DMS114 treated with DMSO at 0.1 percent for 48 hours (cell line): ENCODE results near the gene MRPL37.

ENCODE experiments used
- DNase-seq: peaks from one replicate; lab custom pipeline; 2025; ENCODE audit not compliant: unreplicated experiment; lab: John Stamatoyannopoulos, UW

MRPL37 gene

GRCh38 chr1:54238353-54239034 lies 38.5 kb downstream of the MRPL37 start:
- DNase-seq = no peak

DNA sequence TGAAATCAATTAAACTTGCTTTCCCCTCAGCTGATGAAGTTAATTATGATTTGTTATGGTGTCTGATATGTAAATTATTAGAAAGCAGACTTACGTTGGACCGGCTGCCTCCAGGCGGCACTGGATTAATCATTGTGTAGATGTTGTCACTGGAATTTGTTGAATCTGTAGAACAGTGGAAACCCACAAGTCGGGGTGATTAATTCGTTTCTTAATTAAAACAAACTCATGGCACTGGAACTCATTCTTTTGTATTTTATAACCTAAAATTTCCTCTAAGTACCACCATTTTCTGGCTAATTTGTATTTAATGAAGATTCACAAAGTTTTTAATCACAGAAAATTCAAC lies 39.0 kb downstream of the MRPL37 start:
- DNase-seq = no peak

DNA sequence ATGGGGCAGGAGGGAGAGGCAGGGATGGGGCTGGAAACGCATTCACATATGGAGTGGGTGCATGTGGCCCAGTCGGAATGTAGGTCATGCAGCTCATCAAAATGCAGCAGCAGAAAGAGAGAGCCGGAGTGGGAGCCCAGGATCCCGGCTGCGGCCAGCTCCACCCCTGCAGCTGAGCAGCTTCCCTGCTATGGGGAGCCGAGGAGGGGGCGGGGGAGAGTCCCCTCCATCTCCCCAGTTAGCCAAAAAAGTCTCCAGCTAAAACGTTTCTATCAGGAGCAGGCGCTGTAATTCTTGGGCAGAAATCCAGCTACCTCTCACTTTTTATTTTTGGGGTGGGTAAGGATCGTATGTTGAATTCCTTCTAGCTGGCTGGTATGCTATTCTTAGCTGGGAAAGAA lies 39.7 kb downstream of the MRPL37 start:
- no peak for DNase-seq

DNA sequence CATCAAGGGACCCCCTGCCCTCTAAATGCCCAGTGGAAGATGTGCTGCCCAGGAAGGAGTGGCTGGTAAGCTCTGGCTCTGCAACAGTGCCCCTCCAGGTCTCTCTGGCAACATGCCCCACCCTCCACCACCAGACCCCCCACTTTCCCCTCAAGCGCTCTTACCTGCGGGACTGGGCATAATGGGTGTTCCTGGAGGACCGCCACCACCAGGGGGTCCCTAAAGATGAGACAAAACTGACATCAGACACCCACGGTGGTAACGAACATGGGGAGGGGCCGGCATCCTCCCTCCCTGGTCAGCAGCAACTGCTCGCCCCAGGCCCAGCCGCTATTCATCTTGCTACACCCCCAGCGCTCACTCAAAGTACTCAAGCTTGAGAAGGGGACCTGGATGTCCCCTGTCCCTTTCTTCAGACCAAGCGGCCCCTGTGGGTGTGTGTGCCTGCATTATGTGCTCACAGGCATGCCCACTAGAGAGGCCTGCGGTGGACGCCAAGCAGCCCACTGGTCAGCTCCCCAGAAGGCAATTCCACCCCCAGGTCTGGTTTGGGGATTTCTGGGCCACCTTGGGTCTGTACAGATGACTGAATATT lies 40.9 kb downstream of the MRPL37 start:
- no peak for DNase-seq

GRCh38 chr1:54241364-54241763 lies 41.4 kb downstream of the MRPL37 start:
- DNase-seq = no peak

DNA sequence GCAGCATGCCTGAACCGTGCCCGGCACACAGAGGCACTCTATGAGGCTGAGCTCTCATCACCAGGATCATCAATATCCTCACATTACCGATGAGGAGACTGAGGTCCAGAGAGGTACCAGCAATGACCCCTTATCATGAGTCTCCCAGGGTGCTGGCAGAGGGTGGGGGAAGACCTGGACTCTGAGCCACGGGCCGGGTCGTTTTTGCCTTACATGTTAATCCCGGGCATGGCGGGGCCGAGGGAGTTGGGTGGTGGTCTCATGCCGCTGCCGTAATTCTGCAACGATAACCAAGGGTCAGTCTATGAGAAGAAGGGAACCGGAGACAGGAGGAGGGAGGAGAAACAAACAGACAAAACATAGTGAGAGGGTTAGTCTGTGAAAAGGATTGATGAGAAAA lies 43.1 kb downstream of the MRPL37 start:
- DNase-seq = no peak

GRCh38 chr1:54244655-54245054 lies 44.7 kb downstream of the MRPL37 start:
- DNase-seq = no peak

GRCh38 chr1:54245501-54245900 lies 45.5 kb downstream of the MRPL37 start:
- no peak for DNase-seq

GRCh38 chr1:54246116-54246721 lies 46.3 kb downstream of the MRPL37 start:
- DNase-seq = no peak

DNA sequence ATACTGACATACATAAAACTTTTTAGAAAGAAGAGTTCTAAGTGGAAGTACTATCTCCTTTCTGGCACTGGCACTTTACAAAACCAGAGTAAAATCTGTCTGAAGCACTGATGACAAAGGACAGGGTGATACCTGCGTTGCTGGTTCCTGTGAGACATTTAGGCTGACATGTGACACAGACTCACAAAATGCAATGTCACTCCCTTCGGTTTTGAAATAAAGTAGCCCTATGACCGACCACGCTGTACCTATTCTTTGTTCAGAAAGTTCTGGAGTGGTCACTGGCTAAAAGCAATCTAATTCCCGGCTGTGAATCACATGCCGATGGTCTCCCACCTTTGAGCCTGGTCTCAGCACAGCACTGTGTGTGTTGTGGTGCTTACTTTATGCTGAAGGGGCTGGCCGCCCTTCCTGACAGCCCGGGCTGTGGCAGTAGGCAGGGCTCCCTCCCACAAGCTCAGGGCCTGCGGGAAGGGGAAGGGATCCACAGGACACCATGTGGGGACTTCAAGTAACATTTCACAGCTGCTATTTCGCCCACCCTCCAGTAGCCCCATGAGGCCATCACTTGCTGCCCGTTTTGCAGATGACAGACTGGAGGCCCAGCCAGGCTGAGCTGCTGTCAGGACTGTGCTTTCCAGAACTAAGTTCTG lies 48.0 kb downstream of the MRPL37 start:
- DNase-seq = no peak

DNA sequence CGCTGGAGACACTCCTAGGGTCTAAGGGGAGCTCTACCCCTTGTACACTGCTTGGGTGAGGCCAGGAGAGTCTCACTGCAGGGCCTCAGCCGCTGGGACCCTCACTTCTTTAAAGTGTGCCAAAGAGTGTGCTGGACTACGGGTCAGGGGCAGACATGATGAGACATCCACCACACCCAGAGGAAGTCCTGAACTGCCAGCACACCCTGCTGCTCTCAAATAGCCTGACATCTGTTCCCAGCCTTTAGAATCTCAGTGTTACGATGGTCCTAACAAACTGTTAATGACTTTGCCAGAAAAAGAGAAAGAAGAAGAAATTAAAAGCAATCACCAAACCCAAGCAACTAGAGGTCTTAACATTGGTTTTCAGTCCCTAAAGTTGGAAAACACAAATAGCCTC lies 49.0 kb downstream of the MRPL37 start:
- no peak for DNase-seq

- no peak for DNase-seq
Observed at GRCh38 chr1:54249819-54250435, 50.0 kb downstream of the MRPL37 start.

GRCh38 chr1:54250670-54251069 lies 50.7 kb downstream of the MRPL37 start:
- DNase-seq = no peak

GRCh38 chr1:54252371-54252936 lies 52.5 kb downstream of the MRPL37 start:
- no peak for DNase-seq

DNA sequence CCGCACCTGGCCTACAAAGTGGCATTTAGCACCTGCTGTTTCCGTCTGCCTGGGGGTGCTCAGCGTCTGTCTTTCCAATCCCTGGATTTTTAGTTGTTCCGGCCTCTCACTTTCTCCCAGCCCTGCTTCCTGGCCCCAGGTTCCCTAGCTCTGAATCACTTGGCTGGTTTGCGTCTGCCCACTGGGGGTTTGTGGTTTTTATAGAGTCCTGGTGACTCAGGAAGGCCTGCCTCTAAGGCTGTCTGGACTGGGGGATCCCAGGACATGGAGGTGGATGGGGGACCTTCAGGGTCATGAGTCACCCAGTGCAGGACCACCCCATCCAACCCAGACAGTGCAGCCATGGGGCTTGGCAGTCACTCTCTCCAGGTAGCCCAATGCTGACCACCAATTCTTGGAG lies 53.5 kb downstream of the MRPL37 start:
- no peak for DNase-seq

- no peak for DNase-seq
Observed at GRCh38 chr1:54254055-54254454, 54.1 kb downstream of the MRPL37 start.

- no peak for DNase-seq
Observed at GRCh38 chr1:54255026-54255702, 55.2 kb downstream of the MRPL37 start.

- DNase-seq = no peak
Observed at GRCh38 chr1:54256522-54257345, 56.8 kb downstream of the MRPL37 start.

GRCh38 chr1:54257346-54257620 lies 57.3 kb downstream of the MRPL37 start:
- no peak for DNase-seq

- no peak for DNase-seq
Observed at GRCh38 chr1:54257876-54258275, 57.9 kb downstream of the MRPL37 start.
